Hepatocyte (in vitro differentiated cells): ENCODE results near the gene SUGCT. TPM values are rescaled to one million over a fixed set of nuclear protein-coding genes. Genes with fewer than 3 reads are reported as not detected.

Experiments used
- DNase-seq: peaks from one replicate; pipeline ENCODE4 v3.0.0-alpha.2; 2016; ENCODE audit warnings: low spot score
- H2AFZ ChIP-seq: fragments of 200-600 bp; sonication (generic); 2 replicates; pipeline ENCODE4 v1.6.0; 2016; ENCODE audit warnings: antibody characterized with exemption, mild to moderate bottlenecking
- H3K27ac ChIP-seq: fragments of 200-600 bp; sonication (generic); 2 replicates; pipeline ENCODE4 v1.5.1; 2016; ENCODE audit warnings: mild to moderate bottlenecking
- H3K27me3 ChIP-seq: fragments of 200-600 bp; sonication (generic); 2 replicates; pipeline ENCODE4 v1.6.1; 2016
- H3K36me3 ChIP-seq: fragments of 200-600 bp; sonication (generic); replicated peaks from 2 replicates; pipeline ENCODE4 v1.5.1; 2016; ENCODE audit warnings: low read depth; ENCODE audit not compliant: insufficient read depth
- H3K4me1 ChIP-seq: fragments of 200-600 bp; sonication (generic); 2 replicates; pipeline ENCODE4 v1.5.1; 2016; ENCODE audit warnings: mild to moderate bottlenecking, moderate library complexity; ENCODE audit not compliant: insufficient read depth
- H3K4me2 ChIP-seq: fragments of 200-600 bp; sonication (generic); 2 replicates; pipeline ENCODE4 v1.6.0; 2016
- H3K4me3 ChIP-seq: fragments of 200-600 bp; sonication (generic); 2 replicates; pipeline ENCODE4 v1.5.1; 2016; ENCODE audit warnings: mild to moderate bottlenecking
- H3K79me2 ChIP-seq: fragments of 200-600 bp; sonication (generic); 2 replicates; pipeline ENCODE4 v1.6.0; 2017; ENCODE audit warnings: mild to moderate bottlenecking
- H3K9me2 ChIP-seq: fragments of 200-600 bp; sonication (generic); replicated peaks from 2 replicates; pipeline ENCODE4 v1.6.0; 2017; ENCODE audit warnings: mild to moderate bottlenecking; ENCODE audit not compliant: insufficient read depth
- H3K9me3 ChIP-seq: fragments of 200-600 bp; sonication (generic); 2 replicates; pipeline ENCODE4 v1.5.1; 2016; ENCODE audit warnings: low read depth, mild to moderate bottlenecking
- H4K20me1 ChIP-seq: fragments of 200-600 bp; sonication (generic); 2 replicates; pipeline ENCODE4 v1.6.0; 2016; ENCODE audit warnings: mild to moderate bottlenecking; ENCODE audit not compliant: insufficient read depth, poor library complexity, severe bottlenecking
- EZH2 ChIP-seq: fragments of 200-600 bp; sonication (generic); IDR thresholded peaks from 2 replicates; pipeline ENCODE4 v1.6.1; 2016; ENCODE audit warnings: antibody characterized with exemption, mild to moderate bottlenecking, borderline replicate concordance
- EZH2phosphoT487 ChIP-seq: fragments of 200-600 bp; sonication (generic); IDR thresholded peaks from one replicate; pipeline ENCODE4 v1.6.1; 2018; ENCODE audit warnings: antibody characterized with exemption, mild to moderate bottlenecking, low read depth, moderate library complexity; ENCODE audit not compliant: unreplicated experiment, severe bottlenecking
- WGBS: methylation state at CpG from one replicate; pipeline ENCODE4 v1.1.6; 2016; ENCODE audit warnings: low lambda C conversion rate; ENCODE audit errors: missing lambda C conversion rate; 5-methylcytosine and 5-hydroxymethylcytosine counted together
- polyA plus RNA-seq: library from polyadenylated mRNA; unstranded; fragments of >200 nt; fragmentation: Nextera tagmentation; extraction: Ambion mirVana; gene quantifications from 2 replicates; pipeline ENCODE4 v1.2.1, GENCODE V29; 2016
- small RNA-seq: library from RNA; depleted of rRNA; stranded (forward); fragments of <200 nt; gene quantifications from one replicate; pipeline ENCODE3, GENCODE V24; 2014
- total RNA-seq: library from RNA; depleted of rRNA; stranded (reverse); fragments of >200 nt; gene quantifications from 2 replicates; pipeline ENCODE4 v1.2.3, GENCODE V29; 2014
- TF ChIP-seq, protein P1 (sequence below): fragments of 200-600 bp; sonication (generic); IDR thresholded peaks from 2 replicates; pipeline ENCODE4 v1.5.1; 2016; ENCODE audit warnings: antibody characterized with exemption, mild to moderate bottlenecking; ENCODE audit not compliant: poor library complexity

SUGCT gene
- total and polyA plus RNA-seq, 2 experiments from 2014 or later, result 5.1 to 12.0 TPM

DNA sequence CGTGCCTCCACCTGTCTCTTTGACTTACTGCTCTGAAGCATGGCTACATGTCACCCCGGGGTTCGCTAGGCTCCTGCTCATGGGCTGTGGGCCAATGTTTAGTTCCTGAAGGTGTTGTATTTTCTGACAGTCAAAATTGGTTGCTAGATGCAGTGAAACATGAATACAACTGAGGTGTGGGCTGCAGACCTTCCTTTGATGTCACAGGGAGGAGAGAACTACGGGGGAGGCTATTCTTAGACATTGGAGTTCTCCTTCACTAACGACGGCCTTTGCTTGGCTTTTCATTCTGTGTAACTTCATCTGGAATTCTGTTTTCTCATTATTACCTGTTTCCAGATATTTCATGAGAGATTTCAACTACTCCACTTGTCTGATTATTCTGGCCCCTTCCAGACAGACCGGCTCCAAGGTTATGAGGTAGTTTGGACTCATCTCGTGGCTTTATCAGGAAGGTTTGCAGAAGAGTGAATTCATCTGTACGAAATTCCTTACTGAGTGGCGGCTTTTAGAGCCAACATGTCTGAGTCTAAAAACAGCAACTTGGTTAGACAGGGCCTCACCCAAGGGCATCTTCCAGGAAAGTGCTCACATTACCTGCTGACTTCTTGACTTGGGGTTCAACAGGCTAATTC, 774.7 kb downstream of the SUGCT start:
- TF ChIP-seq EZH2 (no peak), EZH2phosphoT487 (no peak)
- TF ChIP-seq, protein P1, sequence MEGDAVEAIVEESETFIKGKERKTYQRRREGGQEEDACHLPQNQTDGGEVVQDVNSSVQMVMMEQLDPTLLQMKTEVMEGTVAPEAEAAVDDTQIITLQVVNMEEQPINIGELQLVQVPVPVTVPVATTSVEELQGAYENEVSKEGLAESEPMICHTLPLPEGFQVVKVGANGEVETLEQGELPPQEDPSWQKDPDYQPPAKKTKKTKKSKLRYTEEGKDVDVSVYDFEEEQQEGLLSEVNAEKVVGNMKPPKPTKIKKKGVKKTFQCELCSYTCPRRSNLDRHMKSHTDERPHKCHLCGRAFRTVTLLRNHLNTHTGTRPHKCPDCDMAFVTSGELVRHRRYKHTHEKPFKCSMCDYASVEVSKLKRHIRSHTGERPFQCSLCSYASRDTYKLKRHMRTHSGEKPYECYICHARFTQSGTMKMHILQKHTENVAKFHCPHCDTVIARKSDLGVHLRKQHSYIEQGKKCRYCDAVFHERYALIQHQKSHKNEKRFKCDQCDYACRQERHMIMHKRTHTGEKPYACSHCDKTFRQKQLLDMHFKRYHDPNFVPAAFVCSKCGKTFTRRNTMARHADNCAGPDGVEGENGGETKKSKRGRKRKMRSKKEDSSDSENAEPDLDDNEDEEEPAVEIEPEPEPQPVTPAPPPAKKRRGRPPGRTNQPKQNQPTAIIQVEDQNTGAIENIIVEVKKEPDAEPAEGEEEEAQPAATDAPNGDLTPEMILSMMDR, result no peak
- no peaks in the 10 kb centered on the region for H3K79me2 ChIP-seq
- DNase-seq, result no peak
- no peaks in the 10 kb centered on the region for H3K36me3 ChIP-seq
- no peak overlapping the region for H3K27ac ChIP-seq
- no peaks in the 10 kb centered on the region for H4K20me1 ChIP-seq
- no peaks in the 10 kb centered on the region for H3K9me2 ChIP-seq
- 70% methylated on average over 10 of the region's 10 CpGs for WGBS
- H3K27me3 ChIP-seq, result no peaks in the 10 kb centered on the region
- no peaks in the 10 kb centered on the region for H3K4me1 ChIP-seq
- H3K4me3 ChIP-seq, result no peak overlapping the region
- no peak overlapping the region for H2AFZ ChIP-seq
- H3K4me2 ChIP-seq, result no peak overlapping the region
- H3K9me3 ChIP-seq, result no peaks in the 10 kb centered on the region

Small RNAs within 50 kb of the gene (small RNA-seq; reads per million reads assigned to genes)
- gene AC006023.1, result not detected
- gene AC006023.2, result not detected

Other genes starting within 250 kb of the SUGCT start
- 71.8 and 76.0 TPM in 2 replicates for gene CDK13, start 184.7 kb upstream of the SUGCT start, total RNA-seq
- gene CDK13, start 184.7 kb upstream of the SUGCT start, polyA plus RNA-seq, result 36.1 and 36.7 TPM in 2 replicates
- gene MPLKIP, start 383 bp upstream of the SUGCT start, total RNA-seq, result 42.5 and 46.9 TPM in 2 replicates
- 64.6 and 70.9 TPM in 2 replicates for gene MPLKIP, start 383 bp upstream of the SUGCT start, polyA plus RNA-seq